Right renal pelvis (tissue), 4 donors: Measurements from ENCODE around the gene MTCP1. TPM values are rescaled to one million over a fixed set of nuclear protein-coding genes. Genes with fewer than 3 reads are reported as not detected.

Experiments
- polyA plus RNA-seq, 4 donors: library from polyadenylated mRNA; unstranded; fragments of 120-200 nt; gene quantifications; one replicate each; pipeline ENCODE4 v1.2.1, GENCODE V29; 2013; ENCODE audit not compliant: insufficient read length in 4 of 4

The MTCP1 gene
- polyA plus RNA-seq, 4 donors: 19.9 to 27.5 (median 24.5) TPM

Other genes starting within 250 kb of the MTCP1 start
- gene SMIM9, start 236.5 kb downstream of the MTCP1 start, polyA plus RNA-seq: not detected
- gene F8A1, start 184.8 kb downstream of the MTCP1 start, polyA plus RNA-seq: 10 to 100 TPM; 15.4 to 25.1 (median 19.2) TPM
- gene F8, start 48.4 kb downstream of the MTCP1 start, polyA plus RNA-seq: 10 to 100 TPM; 13.9 to 18.7 (median 16.0) TPM
- gene FUNDC2, start 44.3 kb downstream of the MTCP1 start, polyA plus RNA-seq: 100 to 1,000 TPM; 111 to 121 (median 120) TPM
- 10 to 100 TPM in 3 of 4 donors, 1 to 10 TPM in 1; 8.6 to 10.7 (median 10.3) TPM for gene CMC4, start within 50 bp of the MTCP1 start, polyA plus RNA-seq
- gene BRCC3, start 372 bp upstream of the MTCP1 start, polyA plus RNA-seq: 10 to 100 TPM; 27.1 to 31.2 (median 29.8) TPM
- 100 to 1,000 TPM in 3 of 4 donors, 10 to 100 TPM in 1; 81.3 to 112 (median 103) TPM for gene VBP1, start 145.3 kb upstream of the MTCP1 start, polyA plus RNA-seq
- 1 to 10 TPM; 2.9 to 3.3 (median 3.2) TPM for gene RAB39B, start 193.4 kb upstream of the MTCP1 start, polyA plus RNA-seq